Choroid plexus epithelial cell (primary cell): Measurements from ENCODE around the gene KCTD17.

Experiments
- DNase-seq: peaks from one replicate; pipeline ENCODE4 v3.0.0-alpha.2; 2010; ENCODE audit warnings: low read depth
- H3K4me3 ChIP-seq: 2 replicates; pipeline ENCODE4 v1.5.1; 2011; ENCODE audit warnings: low read depth, mild to moderate bottlenecking, control low read depth, low read length, moderate library complexity
- TF ChIP-seq, protein P1 (sequence below): conservative IDR thresholded peaks from 2 replicates; pipeline ENCODE4 v1.5.1; 2011; ENCODE audit warnings: low read depth, mild to moderate bottlenecking, control low read depth, inconsistent platforms, low read length, moderate library complexity

KCTD17 gene

DNA sequence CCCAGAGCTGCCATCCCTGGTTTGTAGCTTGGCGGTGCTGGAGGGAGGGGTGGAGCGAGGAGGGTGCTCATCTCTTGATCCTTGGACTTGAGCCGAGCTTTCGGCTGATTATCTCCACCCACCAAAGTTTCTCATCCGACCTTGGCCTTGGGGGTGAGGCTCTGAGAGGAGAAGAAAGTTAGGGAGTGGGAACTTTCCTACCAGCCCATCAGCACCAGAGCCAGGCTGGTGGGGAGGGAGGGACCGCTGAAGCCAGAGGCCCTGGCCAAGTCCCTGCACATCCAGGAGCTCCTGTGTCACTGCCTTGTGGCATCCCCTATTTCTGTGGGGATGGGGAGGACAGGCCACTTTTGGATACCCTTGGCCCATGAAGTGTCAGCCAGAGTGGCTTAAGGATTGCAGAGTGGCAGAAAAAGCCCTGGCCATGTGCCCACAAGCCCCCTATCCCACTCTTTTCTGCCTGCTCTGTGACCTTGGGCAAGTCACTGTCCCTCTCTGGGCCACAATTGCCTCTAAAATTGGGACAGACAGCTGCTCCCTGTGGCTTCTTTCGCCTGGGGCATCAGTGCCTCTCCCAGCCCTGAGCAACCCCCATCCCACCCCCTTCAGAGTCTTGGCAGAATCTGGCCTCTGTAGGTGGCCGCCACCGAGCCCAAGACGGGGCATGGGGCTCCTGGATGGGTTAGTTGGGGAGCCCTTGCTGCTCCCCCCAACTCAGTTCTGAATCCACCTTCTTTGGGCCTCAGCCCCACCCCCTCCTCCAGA lies 10.3 kb downstream of the KCTD17 start:
- TF ChIP-seq, protein P1, sequence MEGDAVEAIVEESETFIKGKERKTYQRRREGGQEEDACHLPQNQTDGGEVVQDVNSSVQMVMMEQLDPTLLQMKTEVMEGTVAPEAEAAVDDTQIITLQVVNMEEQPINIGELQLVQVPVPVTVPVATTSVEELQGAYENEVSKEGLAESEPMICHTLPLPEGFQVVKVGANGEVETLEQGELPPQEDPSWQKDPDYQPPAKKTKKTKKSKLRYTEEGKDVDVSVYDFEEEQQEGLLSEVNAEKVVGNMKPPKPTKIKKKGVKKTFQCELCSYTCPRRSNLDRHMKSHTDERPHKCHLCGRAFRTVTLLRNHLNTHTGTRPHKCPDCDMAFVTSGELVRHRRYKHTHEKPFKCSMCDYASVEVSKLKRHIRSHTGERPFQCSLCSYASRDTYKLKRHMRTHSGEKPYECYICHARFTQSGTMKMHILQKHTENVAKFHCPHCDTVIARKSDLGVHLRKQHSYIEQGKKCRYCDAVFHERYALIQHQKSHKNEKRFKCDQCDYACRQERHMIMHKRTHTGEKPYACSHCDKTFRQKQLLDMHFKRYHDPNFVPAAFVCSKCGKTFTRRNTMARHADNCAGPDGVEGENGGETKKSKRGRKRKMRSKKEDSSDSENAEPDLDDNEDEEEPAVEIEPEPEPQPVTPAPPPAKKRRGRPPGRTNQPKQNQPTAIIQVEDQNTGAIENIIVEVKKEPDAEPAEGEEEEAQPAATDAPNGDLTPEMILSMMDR = no peak
- DNase-seq = no peak
- no peak overlapping the region for H3K4me3 ChIP-seq

DNA sequence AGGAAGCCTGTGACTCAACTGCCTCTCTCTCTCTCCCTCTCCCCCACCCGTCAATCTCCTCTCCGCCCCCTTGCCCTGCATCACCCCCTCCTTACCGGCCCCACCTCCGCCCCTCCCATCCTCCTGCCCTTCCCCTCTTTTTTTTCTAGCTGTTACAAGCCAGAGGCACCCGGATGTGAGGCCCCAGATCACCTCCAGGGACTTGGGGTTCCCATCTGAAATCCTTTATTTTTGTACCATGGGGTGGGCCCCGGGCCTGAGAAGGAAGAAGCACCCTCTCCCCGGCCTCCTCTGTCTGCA lies 10.8 kb downstream of the KCTD17 start:
- TF ChIP-seq, protein P1 = no peak
- DNase-seq = no peak
- no peak overlapping the region for H3K4me3 ChIP-seq

DNA sequence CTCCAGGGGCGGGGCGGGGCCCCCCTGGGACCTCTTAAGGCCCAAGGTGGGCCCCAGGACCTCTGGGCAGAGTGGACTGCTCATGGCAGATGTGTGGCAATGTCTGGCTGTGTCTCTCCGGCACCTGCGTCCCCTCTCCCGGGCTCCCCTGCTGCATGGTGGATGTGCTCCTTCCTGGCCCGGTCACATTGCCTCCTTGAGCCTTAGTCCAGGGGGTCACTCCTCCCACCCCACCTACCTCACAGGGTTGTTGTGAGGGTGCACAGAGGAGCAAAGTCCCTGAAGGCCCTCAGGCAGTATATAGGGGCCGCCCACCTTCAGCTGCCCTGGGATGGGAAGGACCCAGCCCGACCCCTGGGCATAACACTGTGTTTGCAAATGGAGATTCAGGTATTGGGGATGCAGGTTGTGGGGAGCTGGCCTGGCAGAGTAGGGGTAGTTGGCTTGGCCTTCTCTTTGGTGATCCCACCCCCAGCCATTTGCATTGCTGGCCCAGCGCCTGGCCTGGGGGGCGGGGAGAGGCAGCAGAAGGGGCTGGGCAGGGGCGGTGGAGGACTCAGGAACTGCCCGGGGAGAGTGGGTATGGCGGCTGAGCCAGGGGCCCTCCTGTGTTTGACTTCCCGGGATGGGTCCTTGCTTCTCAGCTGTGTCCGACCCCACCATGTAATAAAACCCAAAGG lies 11.3 kb downstream of the KCTD17 start:
- TF ChIP-seq, protein P1 = no peak
- no peak overlapping the region for H3K4me3 ChIP-seq
- DNase-seq = no peak

DNA sequence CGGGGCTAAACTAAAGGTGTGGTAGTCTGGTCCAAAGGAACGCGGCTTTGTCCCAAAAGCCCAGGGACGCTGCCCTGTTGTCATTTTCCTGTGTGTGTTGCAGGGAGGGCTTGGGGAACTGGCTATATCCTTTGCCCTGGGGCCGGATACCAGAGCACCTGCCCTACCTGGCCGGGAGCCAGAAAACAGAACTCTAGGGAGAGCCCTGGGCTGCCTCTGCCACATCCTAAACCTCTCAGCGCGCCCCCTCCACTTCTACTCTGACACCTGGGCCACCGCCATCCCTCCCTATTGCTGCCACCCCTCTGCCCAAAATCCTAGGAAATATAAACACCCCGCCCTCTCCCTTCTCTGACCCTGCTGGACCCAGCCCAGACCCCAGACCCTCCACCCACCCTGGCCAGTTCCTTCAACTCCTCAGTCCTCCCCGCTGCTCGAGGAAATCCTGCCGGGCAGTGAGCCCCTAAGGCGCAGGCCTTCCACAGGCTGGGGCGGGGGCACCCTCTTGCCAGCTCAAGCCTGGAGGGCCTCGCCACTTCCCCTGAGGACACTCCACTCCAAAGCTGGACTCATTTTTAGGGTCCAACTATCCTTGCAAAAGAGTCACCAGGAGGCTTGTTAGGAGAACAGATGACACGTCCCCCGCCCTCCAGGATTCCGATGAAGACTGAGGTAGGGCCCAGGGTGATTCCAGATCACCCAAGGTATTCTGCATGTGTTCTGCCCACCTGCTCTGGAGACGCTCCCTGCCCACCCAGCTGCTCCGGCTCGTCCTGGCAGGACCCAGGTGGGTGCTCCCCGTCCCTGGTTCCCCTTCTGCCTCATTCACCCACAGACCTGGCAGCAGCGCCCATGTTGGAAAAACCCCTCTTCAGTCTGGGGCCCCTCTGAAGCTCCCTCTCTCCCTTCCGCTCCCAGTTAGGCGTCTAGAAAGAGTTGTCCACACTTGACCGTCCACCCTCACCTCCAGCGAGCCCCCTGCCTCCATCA lies 12.2 kb downstream of the KCTD17 start:
- TF ChIP-seq, protein P1 = no peak
- no peak overlapping the region for H3K4me3 ChIP-seq
- no peak for DNase-seq

DNA sequence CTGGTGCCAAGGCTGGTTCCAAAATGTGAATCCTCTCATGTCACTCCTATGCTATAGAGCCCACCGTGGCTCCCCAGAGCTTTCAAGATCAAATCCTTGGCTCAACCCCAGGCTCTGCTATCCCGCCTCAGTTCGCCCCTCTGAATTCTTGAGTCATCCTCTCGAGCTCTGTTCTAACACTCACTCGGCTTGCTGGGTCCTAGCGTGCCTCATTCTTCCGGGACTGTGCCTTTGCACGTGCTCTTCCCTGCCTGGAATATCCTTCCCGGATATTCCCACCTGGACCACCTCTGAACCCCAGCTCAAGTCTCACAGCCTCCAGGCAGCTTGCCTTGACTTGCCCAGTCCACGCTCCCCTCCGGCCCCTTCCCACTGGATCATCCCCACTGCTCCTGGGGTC lies 13.0 kb downstream of the KCTD17 start:
- TF ChIP-seq, protein P1 = no peak
- no peak for DNase-seq
- H3K4me3 ChIP-seq = no peak overlapping the region

DNA sequence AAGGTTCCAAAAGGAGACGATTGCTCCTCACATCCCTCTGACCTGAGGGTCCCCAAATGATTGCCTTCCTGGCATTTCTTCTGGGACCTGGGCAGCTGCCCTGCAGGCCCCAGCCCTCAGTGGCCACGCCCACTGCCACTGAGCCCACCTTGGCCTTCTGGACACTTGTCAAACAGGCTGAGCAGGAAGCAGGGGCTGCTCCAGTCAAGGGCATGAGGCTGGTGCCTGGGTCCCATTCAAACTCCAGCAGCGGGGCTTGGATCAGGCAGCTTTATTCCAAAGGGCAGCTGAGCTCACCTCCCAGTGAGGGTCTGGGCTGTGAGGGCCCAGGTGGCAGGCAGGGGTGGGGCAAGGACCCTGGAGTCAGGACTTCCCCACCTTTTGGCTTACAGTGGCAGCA lies 13.6 kb downstream of the KCTD17 start:
- DNase-seq = no peak
- no peak overlapping the region for H3K4me3 ChIP-seq
- TF ChIP-seq, protein P1 = no peak
